ENCODE results near the gene KAT14.
"Not testable (repeated sequence)": the region's sequence is repeated elsewhere in the genome, so short reads cannot be mapped to it uniquely, and the experiment has no call there.

KAT14 gene

GRCh38 chr20:18213002-18213401 lies 75.3 kb downstream of the KAT14 start:
- Histone ChIP-seq H3K9me3 (no peaks in the 10 kb centered on the region), H3K4me3 (no peak overlapping the region), H3K27me3 (ENCODE audit: low read depth) (no peaks in the 10 kb centered on the region), H3K4me1 (no peaks in the 10 kb centered on the region), H3K36me3 (replicated peaks) (no peaks in the 10 kb centered on the region)
- no peak for DNase-seq (ENCODE audit: low spot score in 2 of 2)
- in situ Hi-C loops (cut with MboI; ENCODE audit: low sequenced_read_pairs) = no loop called here

DNA sequence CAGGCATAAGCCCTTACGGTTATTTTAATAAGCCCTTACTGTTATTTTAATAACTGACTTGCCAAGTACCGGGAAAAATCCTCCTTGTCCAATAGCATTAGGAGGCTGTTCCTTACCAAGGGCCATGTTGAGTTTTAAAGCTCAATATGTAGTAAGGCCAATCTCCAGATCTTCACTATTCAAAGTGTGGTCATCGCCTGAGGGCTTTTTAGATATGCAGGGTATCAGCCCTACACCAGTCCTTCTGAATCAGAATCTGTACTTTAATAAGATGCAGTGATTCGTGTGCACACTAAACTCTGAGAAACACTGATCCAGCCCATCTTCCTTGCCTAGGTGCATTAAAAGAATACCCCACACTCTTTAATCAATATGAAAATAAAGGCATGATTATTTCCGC lies 77.9 kb downstream of the KAT14 start:
- in situ Hi-C loops (cut with MboI; ENCODE audit: low sequenced_read_pairs) = no loop called here
- Histone ChIP-seq H3K9me3 (no peaks in the 10 kb centered on the region), H3K4me1 (no peaks in the 10 kb centered on the region), H3K27me3 (ENCODE audit: low read depth) (no peaks in the 10 kb centered on the region), H3K36me3 (replicated peaks) (no peaks in the 10 kb centered on the region), H3K4me3 (no peak overlapping the region)
- DNase-seq (ENCODE audit: low spot score in 2 of 2) = no peak

GRCh38 chr20:18218280-18218679 lies 80.6 kb downstream of the KAT14 start:
- Histone ChIP-seq H3K4me1 (no peaks in the 10 kb centered on the region), H3K36me3 (replicated peaks) (no peaks in the 10 kb centered on the region), H3K27me3 (ENCODE audit: low read depth) (no peaks in the 10 kb centered on the region), H3K9me3 (no peaks in the 10 kb centered on the region), H3K4me3 (no peak overlapping the region)
- DNase-seq (ENCODE audit: low spot score in 2 of 2) = no peak
- in situ Hi-C loops (cut with MboI; ENCODE audit: low sequenced_read_pairs) = no loop called here

GRCh38 chr20:18223409-18223808 lies 85.7 kb downstream of the KAT14 start:
- no peaks in the 10 kb centered on the region for H3K36me3 ChIP-seq (replicated peaks)

DNA sequence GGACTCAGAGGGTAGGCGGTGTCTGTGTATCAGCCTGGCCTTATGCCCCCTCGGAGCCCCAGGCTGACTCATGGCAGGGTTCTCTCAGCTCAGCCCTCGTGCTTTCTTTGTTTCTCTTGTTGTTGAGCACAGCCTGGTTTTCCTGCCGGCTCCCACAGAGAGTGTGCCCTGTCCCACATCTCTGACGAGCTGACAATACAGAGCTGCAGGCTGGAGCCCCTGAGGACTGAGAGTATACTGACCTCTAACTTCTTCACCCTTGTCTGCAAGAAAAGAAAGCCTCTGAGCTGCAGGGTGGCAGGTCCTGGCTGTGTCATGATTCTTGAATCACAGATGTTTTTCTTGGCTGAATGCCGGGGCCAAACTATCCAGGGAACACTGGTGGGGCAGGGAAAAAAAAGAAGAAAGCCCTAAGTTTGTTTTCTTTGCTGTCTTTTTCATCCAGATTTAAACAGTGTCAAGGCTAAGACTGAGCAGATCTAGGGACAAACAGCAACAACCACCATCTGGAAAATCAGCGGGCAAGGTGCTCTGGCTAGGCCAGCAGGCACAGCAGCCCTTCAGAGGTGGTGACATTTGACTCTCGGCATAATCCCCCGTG lies 87.4 kb downstream of the KAT14 start:
- Histone ChIP-seq H3K27me3 (ENCODE audit: low read depth) (no peaks in the 10 kb centered on the region), H3K9me3 (no peaks in the 10 kb centered on the region), H3K4me1 (no peaks in the 10 kb centered on the region), H3K36me3 (replicated peaks) (no peaks in the 10 kb centered on the region), H3K4me3 (no peak overlapping the region)
- peak in 1 of 2 experiments; percentile 12 for DNase-seq (ENCODE audit: low spot score in 2 of 2)
- in situ Hi-C loops (cut with MboI; ENCODE audit: low sequenced_read_pairs) = no loop called here

More at GRCh38 chr20:18223409-18223808, 85.7 kb downstream of the KAT14 start:
- no peak for DNase-seq (ENCODE audit: low spot score in 2 of 2)
- no peaks in the 10 kb centered on the region for H3K4me1 ChIP-seq
- in situ Hi-C loops (cut with MboI; ENCODE audit: low sequenced_read_pairs) = no loop called here
- no peaks in the 10 kb centered on the region for H3K27me3 ChIP-seq (ENCODE audit: low read depth)
- H3K4me3 ChIP-seq = no peak overlapping the region
- no peaks in the 10 kb centered on the region for H3K9me3 ChIP-seq

- Histone ChIP-seq H3K36me3 (replicated peaks) (no peaks in the 10 kb centered on the region), H3K4me3 (no peak overlapping the region), H3K27me3 (ENCODE audit: low read depth) (no peaks in the 10 kb centered on the region), H3K9me3 (no peaks in the 10 kb centered on the region), H3K4me1 (no peaks in the 10 kb centered on the region)
- no peak for DNase-seq (ENCODE audit: low spot score in 2 of 2)
- in situ Hi-C loops (cut with MboI; ENCODE audit: low sequenced_read_pairs) = no loop called here
Measured at GRCh38 chr20:18225632-18226031, 88.0 kb downstream of the KAT14 start.

DNA sequence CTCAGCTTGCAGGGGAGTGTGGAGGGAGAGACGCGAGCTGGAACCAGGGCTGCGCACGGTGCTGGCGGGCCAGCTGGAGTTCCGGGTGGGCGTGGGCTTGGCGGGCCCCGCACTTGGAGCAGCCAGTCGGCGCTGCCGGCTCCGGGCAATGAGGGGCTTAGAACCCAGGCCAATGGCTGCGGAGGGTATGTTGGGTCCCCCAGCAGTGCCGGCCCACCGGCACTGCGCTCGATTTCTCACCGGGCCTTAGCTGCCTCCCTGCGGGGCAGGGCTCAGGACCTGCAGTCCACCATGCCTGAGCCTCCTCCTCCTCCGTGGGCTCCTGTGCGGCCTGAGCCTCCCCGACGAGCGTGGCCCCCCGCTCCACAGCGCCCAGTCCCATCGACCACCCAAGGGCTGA lies 89.1 kb downstream of the KAT14 start:
- H3K36me3 ChIP-seq (replicated peaks); H3K4me1 ChIP-seq; H3K27me3 ChIP-seq (ENCODE audit: low read depth); H3K4me3 ChIP-seq; DNase-seq (ENCODE audit: low spot score in 2 of 2); H3K9me3 ChIP-seq; in situ Hi-C loops (cut with MboI; ENCODE audit: low sequenced_read_pairs): not testable (repeated sequence)

- Histone ChIP-seq H3K4me1 (no peaks in the 10 kb centered on the region), H3K4me3 (no peak overlapping the region), H3K36me3 (replicated peaks) (no peaks in the 10 kb centered on the region), H3K9me3 (no peaks in the 10 kb centered on the region), H3K27me3 (ENCODE audit: low read depth) (no peaks in the 10 kb centered on the region)
- in situ Hi-C loops (cut with MboI; ENCODE audit: low sequenced_read_pairs) = no loop called here
- DNase-seq (ENCODE audit: low spot score in 2 of 2) = no peak
Measured at GRCh38 chr20:18233408-18233943, 95.8 kb downstream of the KAT14 start.
